CD4-positive, alpha-beta memory T cell (primary cell): ENCODE data around the gene PLA2G2F. TPM values are rescaled to one million over a fixed set of nuclear protein-coding genes. Genes with fewer than 3 reads are reported as not detected.

ENCODE experiments used
- CTCF ChIA-PET: fragments of 350-600 bp; sonication (Branson Sonifier 250); formaldehyde crosslinking; loops from one replicate; lab custom pipeline; 2021; ENCODE audit warnings: inconsistent platforms; ENCODE audit not compliant: partially characterized antibody; lab: Charles Lee
- POLR2A ChIA-PET: fragments of 350-600 bp; sonication (Branson Sonifier 250); formaldehyde crosslinking; loops from one replicate; lab custom pipeline; 2021; ENCODE audit not compliant: partially characterized antibody; lab: Charles Lee
- DNase-seq, 5 donors: peaks; one replicate each; pipeline versions ENCODE4 v3.0.0 to v3.0.0-alpha.2; 2020 to 2022; ENCODE audit warnings: mixed read lengths in 1 of 5
- H3K27ac ChIP-seq: one replicate; pipeline ENCODE4 v1.7.0; 2013; ENCODE audit warnings: low read depth, low read length
- H3K27me3 ChIP-seq: 2 replicates; pipeline ENCODE4 v1.7.0; 2013; ENCODE audit warnings: mild to moderate bottlenecking, low read length, moderate library complexity; ENCODE audit not compliant: insufficient read depth
- H3K36me3 ChIP-seq: 2 replicates; pipeline ENCODE4 v1.7.0; 2013; ENCODE audit warnings: mild to moderate bottlenecking, low read length, moderate library complexity; ENCODE audit not compliant: insufficient read depth
- H3K4me1 ChIP-seq: 2 replicates; pipeline ENCODE4 v1.7.0; 2013; ENCODE audit warnings: mild to moderate bottlenecking, low read length, moderate library complexity; ENCODE audit not compliant: insufficient read depth
- H3K4me3 ChIP-seq, 2 donors: one replicate each; pipeline ENCODE4 v1.7.0; 2013; ENCODE audit warnings: low read length in 2 of 2, mild to moderate bottlenecking in 1 of 2
- H3K9me3 ChIP-seq, 2 donors: one replicate each; pipeline ENCODE4 v1.7.0; 2013; ENCODE audit warnings: low read length in 2 of 2, control low read depth in 1 of 2; ENCODE audit not compliant: control insufficient read depth in 1 of 2
- H3K27ac Mint-ChIP-seq, 7 donors: one replicate each; pipeline ENCODE4 v1.8.0; 2020 to 2021; ENCODE audit warnings: mixed read lengths in 7 of 7, mild to moderate bottlenecking in 6 of 7, inconsistent platforms in 3 of 7, moderate library complexity in 3 of 7
- H3K27me3 Mint-ChIP-seq, 2 donors: one replicate each; pipeline ENCODE4 v1.8.0; 2020 to 2021; ENCODE audit warnings: mixed read lengths in 2 of 2
- H3K36me3 Mint-ChIP-seq, 2 donors: one replicate each; pipeline ENCODE4 v1.8.0; 2020 to 2021; ENCODE audit warnings: mixed read lengths in 2 of 2, inconsistent platforms in 1 of 2, mild to moderate bottlenecking in 1 of 2
- H3K4me1 Mint-ChIP-seq, 4 donors: one replicate each; pipeline ENCODE4 v1.8.0; 2020 to 2021; ENCODE audit warnings: mixed read lengths in 4 of 4, mild to moderate bottlenecking in 1 of 4
- H3K4me3 Mint-ChIP-seq, 8 donors: one replicate each; pipeline ENCODE4 v1.8.0; 2020 to 2021; ENCODE audit warnings: mixed read lengths in 8 of 8, mild to moderate bottlenecking in 7 of 8, moderate library complexity in 6 of 8, inconsistent platforms in 3 of 8
- H3K9me3 Mint-ChIP-seq, 8 donors: one replicate each; pipeline ENCODE4 v1.8.0; 2020 to 2021; ENCODE audit warnings: mixed read lengths in 8 of 8, mild to moderate bottlenecking in 5 of 8, inconsistent platforms in 3 of 8, moderate library complexity in 1 of 8
- intact Hi-C: fragments of 100-400 bp; cut with micrococcal nuclease; formaldehyde crosslinking; loops from one replicate; pipeline ENCODE4 v1.15.1; 2023
- polyA plus RNA-seq, 2 donors: library from polyadenylated mRNA; unstranded; fragments of 300-500 nt; fragmentation: Illumina TruSeq; gene quantifications; one replicate each; pipeline ENCODE4 v1.2.3, GENCODE V29; 2021
- total RNA-seq, 2 experiments: library from RNA; stranded (reverse); gene quantifications; one replicate each; pipeline ENCODE4 v1.2.3, GENCODE V29; 2021

PLA2G2F gene
- total and polyA plus RNA-seq, 4 experiments from 2014 or later, result not detected

GRCh38 chr1:20096840-20097447, 42.2 kb upstream of the PLA2G2F start:
- Mint-ChIP-seq H3K36me3 (no peaks in the 10 kb centered on the region), H3K4me3 (no peak overlapping the region), H3K9me3 (peaks cover 0 to 2% (median 0%) of the 10 kb centered on the region in 8 donors), H3K27me3 (peaks cover 7 to 14% of the 10 kb centered on the region in 2 donors), H3K27ac (no peak overlapping the region), H3K4me1 (no peaks in the 10 kb centered on the region)
- ChIA-PET POLR2A (no interaction called here), CTCF (interaction anchor here (0.7 kb wide), 1 partner anchor 99 kb away, joined by 3 read pairs; no protein-coding TSS in a partner anchor)
- Histone ChIP-seq H3K4me1 (no peaks in the 10 kb centered on the region), H3K27ac (no peak overlapping the region), H3K9me3 (no peaks in the 10 kb centered on the region), H3K36me3 (no peaks in the 10 kb centered on the region), H3K4me3 (no peak overlapping the region), H3K27me3 (no peaks in the 10 kb centered on the region)
- DNase-seq, result no peak
- intact Hi-C loops, result no loop called here

GRCh38 chr1:20099533-20099932, 39.6 kb upstream of the PLA2G2F start:
- intact Hi-C loops, result no loop called here
- H3K27ac ChIP-seq, result no peak overlapping the region
- H3K27me3 Mint-ChIP-seq, result peaks cover 2 to 3% of the 10 kb centered on the region in 2 donors
- DNase-seq, result no peak
- peaks cover 0 to 2% (median 0%) of the 10 kb centered on the region in 8 donors for H3K9me3 Mint-ChIP-seq
- no peak overlapping the region for H3K4me3 ChIP-seq
- H3K36me3 Mint-ChIP-seq, result no peaks in the 10 kb centered on the region
- no peaks in the 10 kb centered on the region for H3K9me3 ChIP-seq
- H3K4me1 Mint-ChIP-seq, result no peaks in the 10 kb centered on the region
- H3K4me3 Mint-ChIP-seq, result no peak overlapping the region
- no peak overlapping the region for H3K27ac Mint-ChIP-seq
- H3K4me1 ChIP-seq, result no peaks in the 10 kb centered on the region
- no peaks in the 10 kb centered on the region for H3K27me3 ChIP-seq
- H3K36me3 ChIP-seq, result no peaks in the 10 kb centered on the region
- ChIA-PET CTCF (no interaction called here), POLR2A (no interaction called here)

- CTCF ChIA-PET, result no interaction called here
- H3K27me3 Mint-ChIP-seq, result peaks cover 2% of the 10 kb centered on the region in 2 donors
These were observed 38.3 kb upstream of the PLA2G2F start for GRCh38 chr1:20100632-20101355.

GRCh38 chr1:20102875-20103274, 36.2 kb upstream of the PLA2G2F start:
- Mint-ChIP-seq H3K4me3 (no peak overlapping the region), H3K9me3 (peaks cover 0 to 5% (median 0%) of the 10 kb centered on the region in 8 donors)

More at GRCh38 chr1:20100632-20101355, 38.3 kb upstream of the PLA2G2F start:
- H3K4me3 ChIP-seq, result no peak overlapping the region
- peak in 4 of 5 donors; percentile 6 to 23 (median 18) for DNase-seq
- intact Hi-C loops, result loop anchor here (1.0 kb wide), 1 partner anchor 95 kb away; no protein-coding TSS in a partner anchor
- no peaks in the 10 kb centered on the region for H3K27me3 ChIP-seq
- H3K27ac Mint-ChIP-seq, result peak overlapping the region in 2 of 7 donors; percentile 1 to 12
- H3K36me3 Mint-ChIP-seq, result no peaks in the 10 kb centered on the region
- H3K27ac ChIP-seq, result no peak overlapping the region
- peaks cover 0 to 5% (median 0%) of the 10 kb centered on the region in 8 donors for H3K9me3 Mint-ChIP-seq
- H3K4me3 Mint-ChIP-seq, result no peak overlapping the region
- no peaks in the 10 kb centered on the region for H3K36me3 ChIP-seq
- POLR2A ChIA-PET, result no interaction called here
- no peaks in the 10 kb centered on the region for H3K9me3 ChIP-seq
- no peaks in the 10 kb centered on the region for H3K4me1 ChIP-seq
- no peaks in the 10 kb centered on the region for H3K4me1 Mint-ChIP-seq

GRCh38 chr1:20105856-20106255, 33.3 kb upstream of the PLA2G2F start:
- no peaks in the 10 kb centered on the region for H3K9me3 ChIP-seq
- H3K27me3 Mint-ChIP-seq, result peaks cover 0 to 3% of the 10 kb centered on the region in 2 donors
- H3K4me1 ChIP-seq, result no peaks in the 10 kb centered on the region
- H3K4me1 Mint-ChIP-seq, result no peaks in the 10 kb centered on the region
- ChIA-PET POLR2A (no interaction called here), CTCF (no interaction called here)
- no peak overlapping the region for H3K27ac ChIP-seq
- no peak overlapping the region for H3K4me3 ChIP-seq
- no peak overlapping the region for H3K4me3 Mint-ChIP-seq
- H3K27me3 ChIP-seq, result no peaks in the 10 kb centered on the region
- intact Hi-C loops, result no loop called here
- peaks cover 0 to 3% (median 0%) of the 10 kb centered on the region in 8 donors for H3K9me3 Mint-ChIP-seq
- no peak for DNase-seq
- no peaks in the 10 kb centered on the region for H3K36me3 ChIP-seq
- no peaks in the 10 kb centered on the region for H3K36me3 Mint-ChIP-seq
- no peak overlapping the region for H3K27ac Mint-ChIP-seq

More at GRCh38 chr1:20102875-20103274, 36.2 kb upstream of the PLA2G2F start:
- no peaks in the 10 kb centered on the region for H3K9me3 ChIP-seq
- no peak for DNase-seq
- Mint-ChIP-seq H3K36me3 (no peaks in the 10 kb centered on the region), H3K27ac (no peak overlapping the region), H3K27me3 (peaks cover 0 to 2% of the 10 kb centered on the region in 2 donors), H3K4me1 (no peaks in the 10 kb centered on the region)
- no peak overlapping the region for H3K27ac ChIP-seq
- H3K36me3 ChIP-seq, result no peaks in the 10 kb centered on the region
- no peaks in the 10 kb centered on the region for H3K27me3 ChIP-seq
- ChIA-PET CTCF (no interaction called here), POLR2A (no interaction called here)
- intact Hi-C loops, result no loop called here
- H3K4me3 ChIP-seq, result no peak overlapping the region
- H3K4me1 ChIP-seq, result no peaks in the 10 kb centered on the region

- Histone ChIP-seq H3K27ac (no peak overlapping the region), H3K9me3 (no peaks in the 10 kb centered on the region), H3K4me1 (no peaks in the 10 kb centered on the region), H3K4me3 (no peak overlapping the region), H3K27me3 (no peaks in the 10 kb centered on the region), H3K36me3 (no peaks in the 10 kb centered on the region)
- no peak overlapping the region for H3K27ac Mint-ChIP-seq
- H3K4me3 Mint-ChIP-seq, result no peak overlapping the region
- H3K4me1 Mint-ChIP-seq, result no peaks in the 10 kb centered on the region
- CTCF ChIA-PET, result no interaction called here
- intact Hi-C loops, result no loop called here
- H3K27me3 Mint-ChIP-seq, result peaks cover 0 to 3% of the 10 kb centered on the region in 2 donors
- no peak for DNase-seq
- POLR2A ChIA-PET, result no interaction called here
- peaks cover 0 to 3% (median 0%) of the 10 kb centered on the region in 8 donors for H3K9me3 Mint-ChIP-seq
- H3K36me3 Mint-ChIP-seq, result no peaks in the 10 kb centered on the region
These were observed 31.8 kb upstream of the PLA2G2F start for GRCh38 chr1:20107351-20107750.

GRCh38 chr1:20107796-20108195, 31.3 kb upstream of the PLA2G2F start:
- Histone ChIP-seq H3K4me1 (no peaks in the 10 kb centered on the region), H3K9me3 (no peaks in the 10 kb centered on the region), H3K27me3 (no peaks in the 10 kb centered on the region), H3K36me3 (no peaks in the 10 kb centered on the region), H3K27ac (no peak overlapping the region), H3K4me3 (no peak overlapping the region)
- POLR2A ChIA-PET, result no interaction called here
- H3K27ac Mint-ChIP-seq, result no peak overlapping the region
- CTCF ChIA-PET, result no interaction called here
- H3K27me3 Mint-ChIP-seq, result peaks cover 0 to 3% of the 10 kb centered on the region in 2 donors
- H3K36me3 Mint-ChIP-seq, result no peaks in the 10 kb centered on the region
- peaks cover 0 to 3% (median 0%) of the 10 kb centered on the region in 8 donors for H3K9me3 Mint-ChIP-seq
- no peaks in the 10 kb centered on the region for H3K4me1 Mint-ChIP-seq
- no peak overlapping the region for H3K4me3 Mint-ChIP-seq
- DNase-seq, result no peak
- intact Hi-C loops, result no loop called here
